Measurements from ENCODE around the gene ARHGEF28.

ARHGEF28 gene

DNA sequence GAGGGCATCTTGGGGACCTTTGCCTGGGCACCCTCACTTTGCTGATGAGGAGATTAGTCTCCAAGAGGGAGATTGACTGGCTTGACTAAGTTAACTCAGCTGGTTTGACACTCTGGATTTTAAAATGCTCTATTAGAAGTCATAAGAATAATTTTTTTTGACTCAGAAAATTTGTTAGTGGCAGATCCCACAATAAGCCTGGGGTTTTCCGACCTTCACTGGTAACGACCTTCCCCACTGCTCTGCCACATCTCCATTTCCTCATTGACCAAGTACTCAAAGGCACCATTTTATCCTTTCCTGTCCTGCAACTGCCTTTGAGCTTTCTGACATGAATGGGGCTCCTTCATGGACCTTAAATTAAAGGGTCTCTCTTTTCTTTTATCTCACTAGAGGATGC, 67.0 kb downstream of the ARHGEF28 start:
- Mint-ChIP-seq H3K9me3 (no peaks in the 10 kb centered on the region), H3K27me3 (peaks cover 25% of the 10 kb centered on the region), H3K4me3 (no peak overlapping the region), H3K27ac (no peak overlapping the region), H3K4me1 (peaks cover 22% of the 10 kb centered on the region)
- ATAC-seq (peak; percentile 14), DNase-seq (no peak)

DNA sequence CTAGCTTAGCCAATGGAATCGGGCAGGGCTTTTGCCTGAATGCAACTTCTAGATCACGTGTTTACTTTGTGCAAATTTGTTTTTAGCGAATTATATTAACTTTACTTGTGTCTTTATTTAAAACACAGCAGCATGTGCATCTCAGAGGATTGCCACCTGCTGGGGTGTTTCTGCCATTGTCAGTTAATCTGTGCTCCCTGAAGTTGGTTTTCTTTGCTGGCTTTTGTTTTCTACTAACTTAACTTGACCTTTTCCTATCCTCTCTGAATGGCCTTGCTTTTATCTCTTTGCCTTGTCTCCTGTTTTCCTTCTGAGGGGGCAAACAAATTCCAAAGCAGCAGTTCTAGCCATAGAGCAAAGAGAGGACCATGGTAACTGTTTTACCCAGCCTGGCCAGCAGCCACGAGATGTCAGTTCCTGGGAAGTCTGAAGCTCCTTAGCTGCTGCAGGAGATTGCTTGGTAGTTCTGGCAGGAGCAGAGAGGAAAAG, 67.6 kb downstream of the ARHGEF28 start:
- Mint-ChIP-seq H3K27me3 (peaks cover 31% of the 10 kb centered on the region), H3K4me1 (peaks cover 22% of the 10 kb centered on the region), H3K4me3 (no peak overlapping the region), H3K27ac (no peak overlapping the region), H3K9me3 (no peaks in the 10 kb centered on the region)
- no peak for DNase-seq
- peak; percentile 13 for ATAC-seq

DNA sequence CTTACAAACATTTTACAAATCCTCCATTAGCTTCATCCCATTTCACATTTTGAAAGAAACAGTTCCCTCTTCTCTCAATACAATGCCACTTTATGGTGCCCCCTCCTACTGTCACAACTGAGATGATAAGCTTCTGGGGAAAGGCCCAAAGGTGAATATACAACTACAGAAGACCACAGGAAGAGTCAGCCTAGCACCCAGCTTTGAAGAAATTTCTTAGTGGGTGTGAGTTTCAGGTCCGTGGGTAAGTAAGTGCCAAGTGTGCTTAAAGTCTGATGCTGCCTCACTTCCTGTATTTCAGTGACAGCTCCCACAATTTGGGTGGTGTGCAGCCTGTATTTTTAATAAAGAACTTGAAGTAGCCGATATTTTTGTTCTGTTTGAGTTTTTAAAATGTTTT, 68.1 kb downstream of the ARHGEF28 start:
- ATAC-seq (peak; percentile 98), DNase-seq (peak; percentile 18 to 46)
- H3K27ac Mint-ChIP-seq = no peak overlapping the region
- peaks cover 35% of the 10 kb centered on the region for H3K27me3 Mint-ChIP-seq
- no peaks in the 10 kb centered on the region for H3K9me3 Mint-ChIP-seq
- no peak overlapping the region for H3K4me3 Mint-ChIP-seq
- H3K4me1 Mint-ChIP-seq = peaks cover 22% of the 10 kb centered on the region

DNA sequence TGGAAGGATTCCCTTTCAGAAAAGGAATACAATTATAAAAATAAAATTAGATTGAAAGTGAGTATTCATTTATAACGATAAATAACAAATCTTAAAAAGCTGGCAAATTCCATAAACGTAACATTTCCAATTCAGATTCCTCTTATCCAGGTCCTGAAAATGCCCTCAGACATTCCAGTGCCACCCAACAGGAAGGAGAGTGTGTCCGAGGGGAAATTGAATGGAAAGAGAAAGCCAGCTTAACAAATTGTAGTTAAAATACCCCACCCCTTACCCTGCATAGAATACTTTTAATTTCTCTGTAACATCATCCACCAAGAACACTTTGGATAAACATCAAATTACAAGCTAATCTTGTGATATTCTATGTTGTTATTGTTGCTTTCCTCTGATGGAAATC, 72.0 kb downstream of the ARHGEF28 start:
- Mint-ChIP-seq H3K4me1 (peaks cover 20% of the 10 kb centered on the region), H3K27ac (no peak overlapping the region), H3K9me3 (no peaks in the 10 kb centered on the region), H3K27me3 (peaks cover 37% of the 10 kb centered on the region), H3K4me3 (no peak overlapping the region)
- ATAC-seq = no peak
- no peak for DNase-seq

DNA sequence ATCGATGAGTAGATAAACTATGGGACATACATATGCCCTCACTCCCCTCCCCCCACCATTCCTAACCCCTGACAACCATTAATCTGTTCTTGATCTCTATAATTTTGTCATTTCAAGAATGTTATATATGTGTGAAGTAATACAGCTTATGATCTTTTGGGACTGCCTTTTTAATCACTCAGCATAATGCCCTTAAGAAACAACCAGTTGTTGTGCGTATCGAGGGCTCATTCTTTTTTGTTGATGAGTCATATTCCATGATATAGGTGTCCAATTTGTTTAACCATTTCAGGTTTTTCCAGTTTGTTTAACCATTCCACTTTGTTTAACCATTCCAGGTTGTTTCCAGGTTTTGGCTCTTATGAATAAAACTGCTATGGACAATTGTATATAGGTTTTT, 75.6 kb downstream of the ARHGEF28 start:
- Mint-ChIP-seq H3K4me1 (no peaks in the 10 kb centered on the region), H3K9me3 (no peaks in the 10 kb centered on the region), H3K27ac (no peak overlapping the region), H3K4me3 (no peak overlapping the region), H3K27me3 (peaks cover 27% of the 10 kb centered on the region)
- no peak for ATAC-seq
- no peak for DNase-seq

DNA sequence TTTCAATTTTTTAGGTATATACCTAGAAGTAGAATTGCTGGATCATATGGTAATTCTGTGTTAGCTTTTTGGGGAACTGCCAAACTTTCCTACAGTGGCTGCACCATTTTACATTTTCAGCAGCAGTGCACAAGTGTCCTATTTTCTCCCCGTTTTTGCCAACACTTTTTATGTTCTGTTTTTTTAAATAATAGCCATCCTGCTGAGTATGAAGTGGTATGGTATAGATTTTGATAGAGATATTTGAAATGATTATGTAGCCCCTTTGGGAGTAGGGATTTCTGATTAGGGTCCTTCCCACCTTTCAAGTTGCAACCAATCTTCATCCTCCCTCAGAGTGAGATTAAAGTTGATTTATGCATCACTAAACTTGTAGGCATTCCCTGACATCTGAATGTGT, 76.5 kb downstream of the ARHGEF28 start:
- Mint-ChIP-seq H3K27me3 (peaks cover 27% of the 10 kb centered on the region), H3K4me3 (no peak overlapping the region), H3K27ac (no peak overlapping the region), H3K9me3 (no peaks in the 10 kb centered on the region), H3K4me1 (no peaks in the 10 kb centered on the region)
- ATAC-seq (no peak), DNase-seq (no peak)

DNA sequence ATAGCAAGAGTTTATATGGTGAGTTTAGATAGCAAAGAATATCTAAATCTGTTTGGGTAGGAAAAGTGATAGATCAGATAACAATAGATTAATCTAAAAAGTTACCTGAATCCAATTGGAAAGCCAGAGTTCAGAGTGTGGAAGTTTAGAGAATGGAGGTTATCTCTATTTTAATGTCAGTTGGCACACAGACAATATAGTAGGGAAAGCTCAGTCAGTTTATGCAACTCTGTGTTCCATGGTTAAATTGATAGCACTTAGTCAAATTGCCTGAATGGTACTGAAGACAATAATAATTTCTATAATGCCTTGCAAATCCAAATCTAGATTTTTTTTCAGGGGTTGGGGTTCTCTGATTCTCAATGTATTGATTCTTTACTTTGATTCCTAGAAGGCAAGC, 77.0 kb downstream of the ARHGEF28 start:
- Mint-ChIP-seq H3K27ac (no peak overlapping the region), H3K4me1 (no peaks in the 10 kb centered on the region), H3K27me3 (peaks cover 27% of the 10 kb centered on the region), H3K4me3 (no peak overlapping the region), H3K9me3 (no peaks in the 10 kb centered on the region)
- no peak for DNase-seq
- no peak for ATAC-seq

DNA sequence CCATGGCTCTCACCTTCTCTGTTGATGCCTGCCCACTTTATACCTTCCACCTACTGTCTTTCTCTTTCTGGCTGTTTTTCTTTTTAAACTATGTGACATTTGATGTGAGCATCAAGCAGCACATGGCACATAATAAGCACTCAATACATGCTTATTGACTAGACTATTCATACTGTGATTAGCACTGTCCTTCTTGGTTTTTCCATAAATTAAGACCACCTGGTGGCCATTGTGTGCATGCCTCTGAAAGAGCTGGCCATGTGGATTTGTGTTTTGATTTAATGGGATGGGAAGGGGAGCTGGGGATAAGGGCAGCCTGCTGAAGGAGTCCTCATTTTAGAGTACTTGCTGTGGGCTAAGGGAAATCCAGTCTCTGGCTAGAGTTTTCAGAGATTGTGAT, 79.4 kb downstream of the ARHGEF28 start:
- Mint-ChIP-seq H3K4me3 (no peak overlapping the region), H3K27me3 (peaks cover 27% of the 10 kb centered on the region), H3K27ac (no peak overlapping the region), H3K4me1 (no peaks in the 10 kb centered on the region), H3K9me3 (peaks cover 5 to 8% of the 10 kb centered on the region in 2 donors)
- no peak for DNase-seq
- no peak for ATAC-seq

DNA sequence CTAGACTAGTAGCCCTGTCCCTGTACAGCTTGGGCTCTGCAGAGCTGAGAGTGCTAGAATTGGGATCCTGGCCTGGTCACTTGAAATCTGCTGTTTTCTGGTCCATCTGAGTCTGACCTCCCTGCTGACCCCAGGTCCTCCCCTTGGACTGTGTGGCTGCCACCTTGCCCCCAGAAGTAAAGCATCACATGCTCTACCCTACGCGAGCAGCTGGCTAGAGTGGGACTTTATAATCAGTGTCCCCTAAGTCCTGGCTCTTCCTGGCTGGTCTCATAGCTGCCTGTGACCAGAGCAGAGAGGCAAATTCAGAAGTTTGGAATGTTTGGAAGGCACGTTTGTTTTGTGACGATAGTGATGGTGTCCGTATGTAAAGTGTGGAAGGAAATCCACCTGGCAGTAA, 81.0 kb downstream of the ARHGEF28 start:
- peaks cover 27% of the 10 kb centered on the region for H3K27me3 Mint-ChIP-seq
- peaks cover 5 to 8% of the 10 kb centered on the region in 2 donors for H3K9me3 Mint-ChIP-seq
- H3K27ac Mint-ChIP-seq = no peak overlapping the region
- no peaks in the 10 kb centered on the region for H3K4me1 Mint-ChIP-seq
- ATAC-seq (no peak), DNase-seq (no peak)
- H3K4me3 Mint-ChIP-seq = no peak overlapping the region

DNA sequence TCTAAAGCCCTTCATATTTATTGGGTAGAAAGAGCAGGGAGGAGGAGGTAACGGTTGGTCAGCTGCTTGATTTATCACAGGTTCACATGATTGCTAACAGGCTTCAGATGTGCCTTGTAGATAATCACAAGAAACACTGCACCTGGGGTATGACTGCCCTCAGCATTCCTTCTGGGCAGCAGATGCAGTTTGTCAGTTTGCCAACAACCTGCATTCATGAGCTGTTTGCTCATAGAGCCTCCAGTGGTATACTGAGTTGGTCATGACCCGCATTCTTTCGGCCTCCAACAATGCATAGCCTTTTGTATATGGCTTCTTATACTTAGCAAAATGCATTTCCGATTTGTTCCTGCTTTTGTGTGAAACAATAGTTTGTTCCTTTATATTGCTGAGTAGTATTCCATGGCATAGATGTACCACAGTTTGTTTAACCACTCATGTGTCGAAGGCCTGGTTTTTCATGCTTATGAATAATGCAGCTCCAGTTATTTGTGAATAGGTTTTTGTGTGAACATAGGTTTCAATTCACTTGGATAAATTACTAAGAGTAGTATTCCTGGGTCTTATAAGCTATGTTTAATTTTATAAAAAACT, 83.6 kb downstream of the ARHGEF28 start:
- no peaks in the 10 kb centered on the region for H3K4me1 Mint-ChIP-seq
- H3K4me3 Mint-ChIP-seq = no peak overlapping the region
- H3K9me3 Mint-ChIP-seq = peaks cover 5 to 8% of the 10 kb centered on the region in 2 donors
- peaks cover 29% of the 10 kb centered on the region for H3K27me3 Mint-ChIP-seq
- no peak for ATAC-seq
- DNase-seq = no peak
- H3K27ac Mint-ChIP-seq = no peak overlapping the region

DNA sequence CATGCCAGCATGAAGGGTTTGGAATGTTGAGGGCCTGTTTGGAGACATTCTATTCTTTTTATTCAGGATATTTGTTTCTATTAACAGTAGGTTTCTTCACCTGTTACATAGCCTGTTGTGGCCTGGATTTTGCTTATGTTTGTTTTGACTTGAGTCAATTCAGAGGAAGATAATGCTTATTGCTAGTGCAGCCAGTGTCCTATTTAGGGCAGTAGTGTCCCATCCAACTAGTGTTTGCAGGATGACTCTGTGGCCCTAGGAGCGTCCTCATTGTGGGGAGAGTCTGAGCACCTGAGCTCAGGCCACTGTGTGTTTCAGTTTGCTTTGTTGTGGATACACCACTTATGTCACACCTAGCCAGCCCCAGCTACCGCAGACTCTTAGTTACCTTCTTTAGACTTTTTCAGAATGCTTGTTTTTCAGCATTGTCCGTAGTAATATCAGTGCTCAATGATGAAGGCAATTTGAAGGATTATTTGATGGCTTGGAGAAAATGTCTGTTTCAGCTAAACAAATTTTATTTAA, 90.3 kb downstream of the ARHGEF28 start:
- H3K27me3 Mint-ChIP-seq = peaks cover 35% of the 10 kb centered on the region
- no peak for DNase-seq
- no peaks in the 10 kb centered on the region for H3K4me1 Mint-ChIP-seq
- ATAC-seq = no peak
- no peaks in the 10 kb centered on the region for H3K9me3 Mint-ChIP-seq
- no peak overlapping the region for H3K4me3 Mint-ChIP-seq
- no peak overlapping the region for H3K27ac Mint-ChIP-seq

DNA sequence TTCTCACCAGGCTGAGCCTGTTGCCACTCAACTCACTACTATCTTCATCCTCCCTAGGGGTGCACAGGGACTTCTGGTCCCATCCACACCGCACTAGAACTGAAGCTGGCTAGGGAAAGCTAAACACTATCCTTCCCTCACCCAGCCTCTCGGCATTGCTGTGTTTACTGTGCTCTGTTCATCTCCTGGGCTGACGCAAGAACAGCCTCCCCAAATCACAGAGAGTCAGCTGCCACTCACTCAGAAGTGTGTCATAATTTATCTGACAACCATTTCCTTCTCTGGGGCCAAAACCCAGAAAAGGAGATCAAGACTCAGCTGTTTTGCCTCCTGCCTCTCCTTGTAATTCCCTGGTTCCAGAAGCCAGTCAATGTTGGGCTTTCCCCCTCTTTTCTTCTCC, 92.8 kb downstream of the ARHGEF28 start:
- DNase-seq = no peak
- no peak overlapping the region for H3K4me3 Mint-ChIP-seq
- no peaks in the 10 kb centered on the region for H3K4me1 Mint-ChIP-seq
- H3K27ac Mint-ChIP-seq = no peak overlapping the region
- no peaks in the 10 kb centered on the region for H3K9me3 Mint-ChIP-seq
- ATAC-seq = no peak
- peaks cover 28% of the 10 kb centered on the region for H3K27me3 Mint-ChIP-seq

DNA sequence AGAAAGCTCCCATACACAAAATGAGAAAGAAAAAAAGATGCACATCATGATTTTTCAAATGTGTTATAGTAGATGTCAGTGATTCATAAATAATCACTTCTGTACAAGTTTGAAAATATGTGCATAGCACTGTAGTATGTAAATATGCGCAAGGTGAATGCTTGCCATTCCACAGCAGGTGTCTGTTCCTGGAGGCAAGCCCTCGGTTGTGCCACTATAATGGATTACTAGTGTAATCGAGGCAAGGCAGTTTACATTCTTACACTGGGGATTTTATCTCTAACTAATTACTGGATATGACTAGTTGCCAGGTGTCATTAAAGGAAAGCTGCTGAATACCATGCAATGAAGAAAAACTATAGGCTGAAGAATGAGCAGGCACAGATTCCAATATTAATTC, 93.6 kb downstream of the ARHGEF28 start:
- Mint-ChIP-seq H3K9me3 (no peaks in the 10 kb centered on the region), H3K4me3 (no peak overlapping the region), H3K27me3 (peaks cover 21% of the 10 kb centered on the region), H3K4me1 (no peaks in the 10 kb centered on the region), H3K27ac (no peak overlapping the region)
- DNase-seq (no peak), ATAC-seq (no peak)

DNA sequence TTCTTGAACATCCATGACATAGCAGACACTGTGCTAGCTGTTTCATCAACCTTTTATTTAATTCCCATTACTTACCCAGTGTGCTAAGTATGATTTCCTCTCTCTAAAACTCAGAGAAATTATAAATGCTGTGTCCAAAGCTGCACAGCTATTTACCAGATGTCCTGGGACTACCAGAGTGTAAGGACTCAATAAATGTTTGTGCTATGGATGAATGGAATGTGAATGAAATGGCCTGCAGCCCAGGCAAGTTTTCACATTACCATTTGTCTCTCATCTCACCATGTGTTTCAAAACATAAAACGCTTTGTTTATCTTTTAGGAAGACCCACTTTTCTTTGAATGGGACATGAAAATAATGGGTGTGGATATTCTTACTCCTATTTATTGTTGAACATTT, 96.2 kb downstream of the ARHGEF28 start:
- Mint-ChIP-seq H3K4me1 (no peaks in the 10 kb centered on the region), H3K27me3 (peaks cover 21% of the 10 kb centered on the region), H3K27ac (no peak overlapping the region), H3K4me3 (no peak overlapping the region), H3K9me3 (no peaks in the 10 kb centered on the region)
- ATAC-seq = no peak
- DNase-seq = no peak

DNA sequence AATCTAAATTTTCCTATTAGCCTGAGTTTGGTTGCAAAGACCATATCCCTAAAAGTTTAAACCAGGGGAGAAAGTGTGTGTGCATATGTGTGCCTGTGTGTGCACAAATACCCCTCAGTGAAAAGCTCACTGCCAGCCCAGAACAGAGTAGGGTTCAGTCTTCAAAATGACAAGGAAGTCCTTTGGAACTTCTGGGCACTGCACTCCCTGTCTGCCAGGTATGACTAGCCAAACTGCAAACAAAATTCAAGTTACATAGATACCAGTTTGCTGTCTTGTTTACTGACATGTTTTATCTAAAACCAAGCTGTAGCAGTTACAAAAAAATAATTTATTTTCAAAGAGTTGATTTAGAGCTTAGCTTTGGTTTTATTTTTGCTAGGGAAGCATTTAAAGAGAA, 100.1 kb downstream of the ARHGEF28 start:
- no peaks in the 10 kb centered on the region for H3K9me3 Mint-ChIP-seq
- ATAC-seq = no peak
- no peak overlapping the region for H3K27ac Mint-ChIP-seq
- H3K27me3 Mint-ChIP-seq = peaks cover 25% of the 10 kb centered on the region
- H3K4me1 Mint-ChIP-seq = no peaks in the 10 kb centered on the region
- DNase-seq = no peak
- H3K4me3 Mint-ChIP-seq = no peak overlapping the region

DNA sequence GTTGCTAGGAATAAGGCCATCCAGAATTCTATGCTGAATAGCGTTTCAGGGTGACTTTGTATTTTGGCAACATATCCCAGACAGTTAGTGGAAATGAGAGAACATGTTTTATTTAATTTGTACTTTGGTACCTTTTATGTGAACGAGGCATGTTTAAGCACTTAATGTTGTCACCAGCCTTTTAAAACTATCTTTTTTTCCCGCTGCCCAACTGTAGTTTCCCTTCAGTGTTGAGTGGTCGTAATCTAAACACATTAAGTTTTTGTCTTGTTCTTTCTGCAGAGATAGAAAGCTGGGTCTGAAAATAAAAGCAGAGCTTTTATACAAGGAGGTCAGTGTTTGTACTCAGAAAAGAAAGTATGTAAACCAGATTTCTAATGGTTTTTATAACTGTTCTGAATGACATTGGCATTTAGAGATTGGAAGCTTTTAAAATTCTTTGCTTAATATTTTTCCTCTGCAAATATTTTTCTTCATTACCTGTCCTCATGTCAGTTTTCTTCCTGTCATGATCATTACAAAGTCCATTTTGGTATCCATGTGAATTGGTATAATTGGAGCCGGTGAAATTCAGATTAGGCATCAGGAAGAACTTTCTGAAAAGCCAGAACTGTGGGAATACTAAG, 100.7 kb downstream of the ARHGEF28 start:
- ATAC-seq = no peak

DNA sequence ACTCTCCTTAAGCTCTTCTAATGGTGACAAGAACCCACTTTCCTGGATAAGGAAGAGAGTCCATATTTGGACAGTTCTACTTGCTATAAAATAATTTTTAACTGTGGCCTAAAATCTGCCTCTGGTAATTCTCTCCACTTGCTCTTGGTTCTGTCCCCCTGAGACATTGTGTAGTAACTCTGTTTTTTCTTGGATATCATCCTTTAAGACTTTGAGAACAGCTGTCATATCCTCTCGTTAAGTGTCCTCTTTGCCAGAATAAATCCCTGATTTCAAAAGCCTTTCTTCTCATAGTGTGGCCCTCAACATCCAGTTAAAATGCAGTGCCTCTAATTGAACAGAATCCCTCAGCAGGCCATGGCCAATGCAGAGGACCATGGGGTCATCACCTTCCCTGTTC, 101.5 kb downstream of the ARHGEF28 start:
- Mint-ChIP-seq H3K27me3 (peaks cover 29% of the 10 kb centered on the region), H3K9me3 (no peaks in the 10 kb centered on the region), H3K4me1 (no peaks in the 10 kb centered on the region), H3K27ac (no peak overlapping the region), H3K4me3 (no peak overlapping the region)
- DNase-seq (no peak), ATAC-seq (no peak)

More for the DNA sequence above, 100.7 kb downstream of the ARHGEF28 start:
- Mint-ChIP-seq H3K4me1 (no peaks in the 10 kb centered on the region), H3K4me3 (no peak overlapping the region), H3K27ac (no peak overlapping the region), H3K27me3 (peaks cover 29% of the 10 kb centered on the region), H3K9me3 (no peaks in the 10 kb centered on the region)
- no peak for DNase-seq

Data from stimulated activated naive CD8-positive, alpha-beta T cell treated with anti-CD3 and anti-CD28 coated beads, Interleukin-15, amount 100 ng/mL, for 72 hours (primary cell).